ENCODE measurements around the gene PAK1IP1. TPM values are rescaled to one million over a fixed set of nuclear protein-coding genes. Genes with fewer than 3 reads are reported as not detected.
"Not testable (repeated sequence)": the region's sequence is repeated elsewhere in the genome, so short reads cannot be mapped to it uniquely, and the experiment has no call there.

Gene PAK1IP1
- total and polyA plus RNA-seq, 10 of the 15 experiments (the other 5 are each of a cell fraction or from before 2014, with no cell fraction given): 26.0 to 98.5 (median 47.8) TPM

DNA sequence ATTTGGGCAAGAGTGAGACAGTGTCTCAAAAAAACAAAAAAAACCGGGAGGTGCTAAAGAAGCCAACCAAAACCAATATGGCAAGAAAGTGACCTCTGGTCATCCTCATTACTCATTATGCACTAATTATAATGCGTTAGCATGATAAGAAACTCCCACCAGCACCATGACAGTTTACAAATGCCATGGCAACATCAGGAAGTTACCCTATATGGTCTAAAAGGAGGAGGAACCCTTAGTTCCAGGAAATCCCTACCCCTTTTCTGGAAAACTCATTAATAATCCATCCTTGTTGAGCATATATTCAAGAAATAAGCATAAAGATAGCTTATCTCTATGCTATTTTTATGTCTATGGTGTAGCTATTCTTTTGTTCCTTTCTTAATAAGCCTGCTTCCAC is 32.0 kb upstream of the PAK1IP1 start:
- FAIRE-seq: no peak
- no peak for ATAC-seq
- Histone ChIP-seq H3K4me1 (ENCODE audit: control insufficient read depth, insufficient read depth, low read length) (no peaks in the 10 kb centered on the region), H3K27ac (ENCODE audit: control insufficient read depth, insufficient read depth) (no peak overlapping the region), H3K9ac (ENCODE audit: control insufficient read depth, insufficient read depth, low read length) (no peak overlapping the region), H3K4me2 (ENCODE audit: control insufficient read depth, insufficient read depth) (no peak overlapping the region), H3K4me3 (no peak overlapping the region), H4K20me1 (ENCODE audit: control insufficient read depth, insufficient read depth) (no peaks in the 10 kb centered on the region), H3K36me3 (ENCODE audit: control insufficient read depth in 2 of 2, insufficient read depth in 2 of 2, low read length in 1 of 2) (no peaks in the 10 kb centered on the region), H3K9me3 (replicated peaks; ENCODE audit: control insufficient read depth, insufficient read depth, low read length) (no peaks in the 10 kb centered on the region; the same call in 2 of the 3 replicates), H3K27me3 (replicated peaks in 1 of 2; ENCODE audit: control insufficient read depth in 2 of 2, insufficient read depth in 2 of 2, low read length in 1 of 2) (no peaks in the 10 kb centered on the region), H2AFZ (ENCODE audit: control insufficient read depth, low read depth, low read length) (no peak overlapping the region), H3K79me2 (ENCODE audit: control insufficient read depth, insufficient read depth, low read length) (no peaks in the 10 kb centered on the region)
- TF ChIP-seq BACH1 (IDR thresholded peaks at IDR 0.05; ENCODE audit: borderline replicate concordance) (no peak), IKZF1 (conservative IDR thresholded peaks at IDR 0.05) (no peak), NFIC (IDR thresholded peaks at IDR 0.05; ENCODE audit: low read depth, low read length) (no peak), RFX5 (IDR thresholded peaks at IDR 0.05; ENCODE audit: low read depth, low read length) (no peak), JUND (IDR thresholded peaks at IDR 0.05; ENCODE audit: low read depth, low read length) (no peak), ASH2L (IDR thresholded peaks at IDR 0.05; ENCODE audit: borderline replicate concordance, low read depth) (no peak), MXI1 (IDR thresholded peaks at IDR 0.05; ENCODE audit: low read depth, low read length) (no peak), FOXK2 (IDR thresholded peaks at IDR 0.05) (no peak), CHD4 (IDR thresholded peaks at IDR 0.05) (no peak)
- TF ChIP-seq, protein P1, sequence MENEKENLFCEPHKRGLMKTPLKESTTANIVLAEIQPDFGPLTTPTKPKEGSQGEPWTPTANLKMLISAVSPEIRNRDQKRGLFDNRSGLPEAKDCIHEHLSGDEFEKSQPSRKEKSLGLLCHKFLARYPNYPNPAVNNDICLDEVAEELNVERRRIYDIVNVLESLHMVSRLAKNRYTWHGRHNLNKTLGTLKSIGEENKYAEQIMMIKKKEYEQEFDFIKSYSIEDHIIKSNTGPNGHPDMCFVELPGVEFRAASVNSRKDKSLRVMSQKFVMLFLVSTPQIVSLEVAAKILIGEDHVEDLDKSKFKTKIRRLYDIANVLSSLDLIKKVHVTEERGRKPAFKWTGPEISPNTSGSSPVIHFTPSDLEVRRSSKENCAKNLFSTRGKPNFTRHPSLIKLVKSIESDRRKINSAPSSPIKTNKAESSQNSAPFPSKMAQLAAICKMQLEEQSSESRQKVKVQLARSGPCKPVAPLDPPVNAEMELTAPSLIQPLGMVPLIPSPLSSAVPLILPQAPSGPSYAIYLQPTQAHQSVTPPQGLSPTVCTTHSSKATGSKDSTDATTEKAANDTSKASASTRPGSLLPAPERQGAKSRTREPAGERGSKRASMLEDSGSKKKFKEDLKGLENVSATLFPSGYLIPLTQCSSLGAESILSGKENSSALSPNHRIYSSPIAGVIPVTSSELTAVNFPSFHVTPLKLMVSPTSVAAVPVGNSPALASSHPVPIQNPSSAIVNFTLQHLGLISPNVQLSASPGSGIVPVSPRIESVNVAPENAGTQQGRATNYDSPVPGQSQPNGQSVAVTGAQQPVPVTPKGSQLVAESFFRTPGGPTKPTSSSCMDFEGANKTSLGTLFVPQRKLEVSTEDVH (IDR thresholded peaks at IDR 0.05; ENCODE audit: low read depth, partially characterized antibody): no peak
- TF ChIP-seq, protein P2, sequence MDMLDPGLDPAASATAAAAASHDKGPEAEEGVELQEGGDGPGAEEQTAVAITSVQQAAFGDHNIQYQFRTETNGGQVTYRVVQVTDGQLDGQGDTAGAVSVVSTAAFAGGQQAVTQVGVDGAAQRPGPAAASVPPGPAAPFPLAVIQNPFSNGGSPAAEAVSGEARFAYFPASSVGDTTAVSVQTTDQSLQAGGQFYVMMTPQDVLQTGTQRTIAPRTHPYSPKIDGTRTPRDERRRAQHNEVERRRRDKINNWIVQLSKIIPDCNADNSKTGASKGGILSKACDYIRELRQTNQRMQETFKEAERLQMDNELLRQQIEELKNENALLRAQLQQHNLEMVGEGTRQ (IDR thresholded peaks at IDR 0.05; ENCODE audit: borderline replicate concordance, low read depth, low read length): no peak
- intact Hi-C loops (cut with micrococcal nuclease; ENCODE audit: unreplicated experiment): no loop called here
- no TSS peak for BruUV-seq (replicated peaks)
- ChIA-PET POLR2A (no interaction called here), SMC1A (ENCODE audit: uncharacterized antibody, unreplicated experiment) (no interaction called here), RAD21 (ENCODE audit: unreplicated experiment) (no interaction called here), CTCF (no interaction called here)
- WGBS (ENCODE audit: insufficient coverage, insufficient replicate concordance, low lambda C conversion rate, missing lambda C conversion rate): 18% methylated on average over 2 of the region's 2 CpGs
- DNase-seq (ENCODE audit: low read depth, low spot score): no peak
- in situ Hi-C loops (cut with MboI): no loop called here

DNA sequence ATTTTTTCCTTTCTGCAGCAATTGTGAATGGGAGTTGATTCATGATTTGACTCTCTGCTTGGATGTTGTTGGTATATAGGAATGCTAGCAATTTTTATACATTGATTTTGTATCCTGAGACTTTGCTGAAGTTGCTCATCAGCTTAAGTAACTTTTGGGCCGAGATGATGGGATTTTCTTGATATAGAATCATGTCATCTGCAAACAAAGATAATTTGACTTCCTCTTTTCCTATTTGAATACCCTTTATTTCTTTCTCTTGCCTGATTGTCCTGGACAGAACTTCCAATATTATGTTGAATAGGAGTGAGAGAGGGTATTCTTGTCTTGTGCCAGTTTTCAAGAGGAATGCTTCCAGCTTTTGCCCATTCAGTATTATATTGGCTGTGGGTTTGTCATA is 29.2 kb upstream of the PAK1IP1 start:
- ATAC-seq; H3K9me3 ChIP-seq (replicated peaks; ENCODE audit: control insufficient read depth, insufficient read depth, low read length); H3K36me3 ChIP-seq (ENCODE audit: control insufficient read depth in 2 of 2, insufficient read depth in 2 of 2, low read length in 1 of 2); H4K20me1 ChIP-seq (ENCODE audit: control insufficient read depth, insufficient read depth); H3K9ac ChIP-seq (ENCODE audit: control insufficient read depth, insufficient read depth, low read length); POLR2A ChIA-PET; H3K4me3 ChIP-seq; intact Hi-C loops (cut with micrococcal nuclease; ENCODE audit: unreplicated experiment); RAD21 ChIA-PET (ENCODE audit: unreplicated experiment); H3K79me2 ChIP-seq (ENCODE audit: control insufficient read depth, insufficient read depth, low read length); DNase-seq (ENCODE audit: low read depth, low spot score); CTCF ChIA-PET; in situ Hi-C loops (cut with MboI); H3K4me1 ChIP-seq (ENCODE audit: control insufficient read depth, insufficient read depth, low read length); FAIRE-seq; H3K4me2 ChIP-seq (ENCODE audit: control insufficient read depth, insufficient read depth); H3K27ac ChIP-seq (ENCODE audit: control insufficient read depth, insufficient read depth); H2AFZ ChIP-seq (ENCODE audit: control insufficient read depth, low read depth, low read length); BruUV-seq (replicated peaks); H3K27me3 ChIP-seq (replicated peaks in 1 of 2; ENCODE audit: control insufficient read depth in 2 of 2, insufficient read depth in 2 of 2, low read length in 1 of 2): not testable (repeated sequence)
- SMC1A ChIA-PET (ENCODE audit: uncharacterized antibody, unreplicated experiment): interaction anchor here (1.3 kb wide), 1 partner anchor 8 kb away, joined by 4 read pairs; no protein-coding TSS in a partner anchor
- 0% methylated on average over 1 of the region's 1 CpG for WGBS (ENCODE audit: insufficient coverage, insufficient replicate concordance, low lambda C conversion rate, missing lambda C conversion rate)

Measured in GM12878 (cell line).